Activated CD4-positive, alpha-beta T cell treated with anti-CD3 and anti-CD28 coated beads, Interleukin-2, amount 50 U/mL, for 4 hours (primary cell): ENCODE data around the gene USH1G.

Experiments used
- DNase-seq, 2 experiments: peaks; one replicate each; pipeline ENCODE4 v3.0.0-alpha.2; 2020

The USH1G gene

GRCh38 chr17:74953134-74953687, 30.2 kb upstream of the USH1G start:
- no peak for DNase-seq

- DNase-seq, result no peak
Measured at GRCh38 chr17:74952431-74953133, 29.5 kb upstream of the USH1G start.

GRCh38 chr17:74951680-74952421, 28.8 kb upstream of the USH1G start:
- DNase-seq, result no peak

- no peak for DNase-seq
Measured at GRCh38 chr17:74951065-74951464, 28.0 kb upstream of the USH1G start.

GRCh38 chr17:74950207-74950606, 27.2 kb upstream of the USH1G start:
- DNase-seq, result no peak

GRCh38 chr17:74949455-74950115, 26.5 kb upstream of the USH1G start:
- DNase-seq, result no peak

GRCh38 chr17:74947041-74947754, 24.1 kb upstream of the USH1G start:
- no peak for DNase-seq

GRCh38 chr17:74946641-74947040, 23.6 kb upstream of the USH1G start:
- no peak for DNase-seq

GRCh38 chr17:74945543-74945942, 22.5 kb upstream of the USH1G start:
- no peak for DNase-seq

- DNase-seq, result no peak
Measured at GRCh38 chr17:74943808-74944522, 20.9 kb upstream of the USH1G start.

- DNase-seq, result no peak
Measured at GRCh38 chr17:74941128-74941725, 18.2 kb upstream of the USH1G start.

- DNase-seq, result no peak
Measured at GRCh38 chr17:74939534-74939933, 16.5 kb upstream of the USH1G start.

- no peak for DNase-seq
Measured at GRCh38 chr17:74938194-74938950, 15.3 kb upstream of the USH1G start.

GRCh38 chr17:74937064-74938051, 14.3 kb upstream of the USH1G start:
- no peak for DNase-seq

- no peak for DNase-seq
Measured at GRCh38 chr17:74936470-74936799, 13.4 kb upstream of the USH1G start.

- no peak for DNase-seq
Measured at GRCh38 chr17:74935585-74936469, 12.8 kb upstream of the USH1G start, which contains the start of gene OTOP3. OTOP3 (plus strand) TSS chr17:74935898; CDS start chr17:74935922, 24 bp downstream.

- DNase-seq, result no peak
Measured at GRCh38 chr17:74935048-74935447, 12.0 kb upstream of the USH1G start.

- DNase-seq, result no peak
Measured at GRCh38 chr17:74930535-74931036, 7.5 kb upstream of the USH1G start.

GRCh38 chr17:74928786-74929185, 5.7 kb upstream of the USH1G start:
- DNase-seq, result no peak
